ENCODE results near the gene APEH. TPM values are rescaled to one million over a fixed set of nuclear protein-coding genes. Genes with fewer than 3 reads are reported as not detected.

APEH gene
- total and polyA plus RNA-seq, 2 of the 4 experiments (the other 2 are of a cell fraction): 89.2 to 142 TPM

- Histone ChIP-seq H4K20me1 (ENCODE audit: insufficient read depth, low read length) (no peaks in the 10 kb centered on the region), H4K8ac (ENCODE audit: low read depth in 2 of 2, low read length in 2 of 2) (no peak overlapping the region), H4K5ac (ENCODE audit: low read depth, low read length) (no peak overlapping the region), H3K23ac (ENCODE audit: low read depth, low read length) (no peak overlapping the region), H3K14ac (replicated peaks; ENCODE audit: low read depth, low read length) (no peak overlapping the region), H2AK9ac (replicated peaks; ENCODE audit: low read depth, low read length, poor library complexity) (no peak overlapping the region), H2AK5ac (ENCODE audit: low read depth, low read length) (no peak overlapping the region), H3K4me1 (ENCODE audit: control insufficient read depth, insufficient read depth, low read length) (peaks cover 3% of the 10 kb centered on the region; the same call in 1 of the 2 replicates), H2BK20ac (ENCODE audit: low read depth, low read length) (no peak overlapping the region), H2BK5ac (ENCODE audit: low read depth, low read length, poor library complexity, severe bottlenecking) (no peak overlapping the region), H2AFZ (replicated peaks; ENCODE audit: low read length, poor library complexity) (no peak overlapping the region), H3K27me3 (ENCODE audit: control insufficient read depth, insufficient read depth, low read length) (peaks cover 23% of the 10 kb centered on the region), H2BK120ac (ENCODE audit: low read depth, low read length) (no peak overlapping the region), H2BK15ac (ENCODE audit: low read depth, low read length) (no peak overlapping the region), H3K4ac (ENCODE audit: low read depth, low read length) (no peak overlapping the region), H3K18ac (ENCODE audit: low read depth, low read length) (no peak overlapping the region), H3K79me1 (ENCODE audit: low read depth in 1 of 2, low read length in 2 of 2) (no peaks in the 10 kb centered on the region), H3K4me3 (ENCODE audit: insufficient read depth, low read depth, low read length) (no peak overlapping the region), H3K36me3 (ENCODE audit: control insufficient read depth, insufficient read depth, low read length) (no peaks in the 10 kb centered on the region), H3K4me2 (ENCODE audit: low read depth, low read length) (no peak overlapping the region), H3K9me1 (ENCODE audit: insufficient read depth, low read length) (no peaks in the 10 kb centered on the region), H4K91ac (ENCODE audit: insufficient read depth, low read depth, low read length) (no peak overlapping the region), H3K56ac (ENCODE audit: extremely low read depth, insufficient read depth, low read length) (no peak overlapping the region), H3K9me3 (ENCODE audit: control insufficient read depth, insufficient read depth, low read length) (no peaks in the 10 kb centered on the region; the same call in 1 of the 2 replicates), H3K9ac (ENCODE audit: low read depth, low read length) (no peak overlapping the region), H3K27ac (ENCODE audit: insufficient read depth, low read length) (no peak overlapping the region)
- POLR2A ChIA-PET (ENCODE audit: unreplicated experiment): no interaction called here
- CTCF ChIA-PET: no interaction called here
- in situ Hi-C loops (cut with MboI; ENCODE audit: low sequenced_read_pairs): no loop called here
- no peak for DNase-seq
- intact Hi-C loops (cut with micrococcal nuclease): no loop called here
- no CpG with 5 or more reads among the region's 7 CpGs for WGBS, 2 experiments (ENCODE audit: extremely low coverage in 2 of 2, insufficient read length in 1 of 2)
- BruUV-seq (replicated peaks): no TSS peak
- dilution Hi-C loops (cut with HindIII; ENCODE audit: low sequenced_read_pairs, unreplicated experiment): no loop called here
- no peak for ATAC-seq (ENCODE audit: low read depth)
- TF ChIP-seq POLR2A (IDR thresholded peaks at IDR 0.05; ENCODE audit: low read depth, low read length) (no peak), RAD21 (IDR thresholded peaks at IDR 0.05; ENCODE audit: low read length) (no peak), MXI1 (IDR thresholded peaks at IDR 0.05; ENCODE audit: borderline replicate concordance, low read depth, low read length) (no peak), CEBPB (IDR thresholded peaks at IDR 0.05; ENCODE audit: low read depth, low read length) (no peak), ELK1 (IDR thresholded peaks at IDR 0.05; ENCODE audit: borderline replicate concordance, low read depth, low read length) (no peak), CTCF (conservative IDR thresholded peaks at IDR 0.05; ENCODE audit: low read depth, low read length) (no peak), USF2 (IDR thresholded peaks at IDR 0.05; ENCODE audit: low read depth, low read length) (no peak), BHLHE40 (IDR thresholded peaks at IDR 0.05; ENCODE audit: low read depth, low read length) (no peak)
Observed at GRCh38 chr3:49636883-49637609, 37.1 kb upstream of the APEH start.
